Left lung (tissue), 10 donors: ENCODE results near the gene SAPCD2. TPM values are rescaled to one million over a fixed set of nuclear protein-coding genes. Genes with fewer than 3 reads are reported as not detected.

Experiments
- ATAC-seq: fragments of 200-7000 bp; cut with Tn5 transposase; one replicate; pipeline ENCODE4 v1.9.1; 2020; ENCODE audit warnings: moderate library complexity
- DNase-seq, 4 donors: peaks; one replicate each; pipeline ENCODE4 v3.0.0-alpha.2; 2013 to 2020
- H3K27ac ChIP-seq, 2 donors: fragments of 200-600 bp; sonication (generic) in 1 of 2; one replicate each; pipeline versions ENCODE4 v1.5.0 to v1.8.0; 2020 to 2021
- H3K27me3 ChIP-seq, 2 donors: fragments of 200-600 bp; sonication (generic) in 1 of 2; one replicate each; pipeline versions ENCODE4 v1.5.0 to v1.8.0; 2020 to 2021
- H3K36me3 ChIP-seq, 2 donors: fragments of 200-600 bp; sonication (generic) in 1 of 2; one replicate each; pipeline versions ENCODE4 v1.5.0 to v1.8.0; 2020 to 2021
- H3K4me1 ChIP-seq, 2 donors: fragments of 200-600 bp; one replicate each; pipeline ENCODE4 v1.8.0; 2021
- H3K4me3 ChIP-seq, 2 donors: fragments of 200-600 bp; sonication (generic) in 1 of 2; one replicate each; pipeline versions ENCODE4 v1.5.0 to v1.8.0; 2020 to 2021; ENCODE audit warnings: mild to moderate bottlenecking in 1 of 2
- H3K9me3 ChIP-seq, 2 donors: fragments of 200-600 bp; sonication (generic) in 1 of 2; one replicate each; pipeline versions ENCODE4 v1.5.0 to v1.8.0; 2020 to 2021
- intact Hi-C, 2 donors: fragments of 100-400 bp; cut with DNase I; formaldehyde crosslinking; loops; one replicate each; pipeline versions ENCODE4 v1.11.2 to v1.14.2; 2022
- polyA plus RNA-seq, 6 donors: library from polyadenylated mRNA; unstranded; fragments of 120-200 nt; gene quantifications; one replicate each; pipeline ENCODE4 v1.2.1, GENCODE V29; 2013; ENCODE audit not compliant: insufficient read length in 6 of 6
- total RNA-seq, 2 donors: library from RNA; stranded (reverse); fragmentation: NEBNext Ultra II Directional; extraction: Animal tissue kit (Norgen Biotek cat#: 25700); gene quantifications; one replicate each; pipeline ENCODE4 v1.2.1, GENCODE V29; 2021
- TF ChIP-seq, protein P1 (sequence below), 2 donors: fragments of 200-600 bp; sonication (generic) in 1 of 2; IDR thresholded peaks; one replicate each; pipeline versions ENCODE4 v1.5.0 to v1.8.0; 2021; ENCODE audit warnings: antibody characterized with exemption in 2 of 2
- donor health status: DM: no; HTN: yes; CAD: no.
- donor health status: DM: no; HTN: no; CAD: no.

SAPCD2 gene
- total and polyA plus RNA-seq, 8 donors, result 2.7 to 15.1 (median 9.1) TPM

DNA sequence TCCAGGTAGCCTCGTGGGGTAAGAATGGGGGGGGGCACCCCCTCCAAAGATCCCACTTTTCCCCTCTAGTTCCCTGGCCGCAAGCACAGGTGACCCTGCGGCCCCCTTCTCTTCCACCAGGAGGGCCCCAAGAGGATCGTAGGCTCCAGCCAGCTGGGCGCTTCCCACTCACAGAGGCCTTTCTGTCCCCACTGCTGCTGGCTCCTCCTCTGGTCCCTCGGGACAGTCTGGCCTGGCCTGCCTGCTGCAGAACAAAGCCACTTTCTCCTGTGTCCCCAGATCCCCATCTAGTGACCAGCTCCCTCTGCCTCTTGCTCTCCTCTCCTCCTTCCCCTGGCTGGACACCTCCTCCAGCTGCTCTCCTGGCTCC, 534 bp upstream of the SAPCD2 start:
- intact Hi-C loops, result no loop called here
- Histone ChIP-seq H3K4me3 (peak overlapping the region; percentile 29 to 41), H3K9me3 (no peaks in the 10 kb centered on the region), H3K4me1 (peaks cover 11 to 30% of the 10 kb centered on the region in 2 donors), H3K27ac (peak overlapping the region; percentile 53 to 76), H3K27me3 (peaks cover 0 to 21% of the 10 kb centered on the region in 2 donors), H3K36me3 (no peaks in the 10 kb centered on the region)
- DNase-seq (no peak), ATAC-seq (peak; percentile 30)
- TF ChIP-seq, protein P1, sequence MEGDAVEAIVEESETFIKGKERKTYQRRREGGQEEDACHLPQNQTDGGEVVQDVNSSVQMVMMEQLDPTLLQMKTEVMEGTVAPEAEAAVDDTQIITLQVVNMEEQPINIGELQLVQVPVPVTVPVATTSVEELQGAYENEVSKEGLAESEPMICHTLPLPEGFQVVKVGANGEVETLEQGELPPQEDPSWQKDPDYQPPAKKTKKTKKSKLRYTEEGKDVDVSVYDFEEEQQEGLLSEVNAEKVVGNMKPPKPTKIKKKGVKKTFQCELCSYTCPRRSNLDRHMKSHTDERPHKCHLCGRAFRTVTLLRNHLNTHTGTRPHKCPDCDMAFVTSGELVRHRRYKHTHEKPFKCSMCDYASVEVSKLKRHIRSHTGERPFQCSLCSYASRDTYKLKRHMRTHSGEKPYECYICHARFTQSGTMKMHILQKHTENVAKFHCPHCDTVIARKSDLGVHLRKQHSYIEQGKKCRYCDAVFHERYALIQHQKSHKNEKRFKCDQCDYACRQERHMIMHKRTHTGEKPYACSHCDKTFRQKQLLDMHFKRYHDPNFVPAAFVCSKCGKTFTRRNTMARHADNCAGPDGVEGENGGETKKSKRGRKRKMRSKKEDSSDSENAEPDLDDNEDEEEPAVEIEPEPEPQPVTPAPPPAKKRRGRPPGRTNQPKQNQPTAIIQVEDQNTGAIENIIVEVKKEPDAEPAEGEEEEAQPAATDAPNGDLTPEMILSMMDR (IDR thresholded peaks at IDR 0.05), result peak in 1 of 2 donors; percentile 25

DNA sequence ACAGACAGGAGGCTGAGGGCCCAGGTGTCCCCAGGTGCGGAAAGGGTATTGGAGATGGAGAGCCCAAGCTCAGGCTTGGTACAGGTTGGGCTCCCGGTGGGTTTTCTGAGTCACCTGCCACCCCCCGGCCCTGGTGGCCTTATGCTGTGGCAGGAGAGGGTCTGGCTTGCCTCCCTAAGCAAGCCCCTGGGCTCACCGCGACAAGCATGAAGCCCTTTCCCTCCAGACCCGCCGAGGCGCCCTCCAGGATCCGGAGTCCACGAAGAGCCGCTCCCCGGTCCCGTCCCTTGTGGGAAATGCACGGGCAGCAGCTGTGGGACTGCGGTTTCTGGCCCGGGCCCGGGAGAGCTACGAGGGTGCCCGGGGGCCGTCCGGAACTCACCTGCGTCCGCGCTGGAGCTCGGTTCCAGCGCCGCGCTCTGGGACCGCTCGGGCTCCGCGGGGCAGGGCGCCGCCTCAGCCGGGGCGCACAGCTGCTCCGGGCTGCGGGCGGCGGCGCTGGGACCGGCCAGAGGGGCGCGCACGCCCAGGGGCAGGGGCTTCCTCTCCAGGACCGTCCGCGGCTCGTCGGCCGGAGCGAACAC, 757 bp downstream of the SAPCD2 start:
- H3K4me3 ChIP-seq, result peak overlapping the region in 1 of 2 donors; percentile 41
- TF ChIP-seq, protein P1 (IDR thresholded peaks at IDR 0.05), result no peak
- peaks cover 11 to 30% of the 10 kb centered on the region in 2 donors for H3K4me1 ChIP-seq
- H3K27me3 ChIP-seq, result peaks cover 0 to 21% of the 10 kb centered on the region in 2 donors
- ATAC-seq (no peak), DNase-seq (no peak)
- H3K27ac ChIP-seq, result no peak overlapping the region
- no peaks in the 10 kb centered on the region for H3K36me3 ChIP-seq
- H3K9me3 ChIP-seq, result no peaks in the 10 kb centered on the region
- intact Hi-C loops, result loop anchor here in 1 of 2 donors (10.0 kb wide), 1 partner anchor 285 kb away; no protein-coding TSS in a partner anchor

DNA sequence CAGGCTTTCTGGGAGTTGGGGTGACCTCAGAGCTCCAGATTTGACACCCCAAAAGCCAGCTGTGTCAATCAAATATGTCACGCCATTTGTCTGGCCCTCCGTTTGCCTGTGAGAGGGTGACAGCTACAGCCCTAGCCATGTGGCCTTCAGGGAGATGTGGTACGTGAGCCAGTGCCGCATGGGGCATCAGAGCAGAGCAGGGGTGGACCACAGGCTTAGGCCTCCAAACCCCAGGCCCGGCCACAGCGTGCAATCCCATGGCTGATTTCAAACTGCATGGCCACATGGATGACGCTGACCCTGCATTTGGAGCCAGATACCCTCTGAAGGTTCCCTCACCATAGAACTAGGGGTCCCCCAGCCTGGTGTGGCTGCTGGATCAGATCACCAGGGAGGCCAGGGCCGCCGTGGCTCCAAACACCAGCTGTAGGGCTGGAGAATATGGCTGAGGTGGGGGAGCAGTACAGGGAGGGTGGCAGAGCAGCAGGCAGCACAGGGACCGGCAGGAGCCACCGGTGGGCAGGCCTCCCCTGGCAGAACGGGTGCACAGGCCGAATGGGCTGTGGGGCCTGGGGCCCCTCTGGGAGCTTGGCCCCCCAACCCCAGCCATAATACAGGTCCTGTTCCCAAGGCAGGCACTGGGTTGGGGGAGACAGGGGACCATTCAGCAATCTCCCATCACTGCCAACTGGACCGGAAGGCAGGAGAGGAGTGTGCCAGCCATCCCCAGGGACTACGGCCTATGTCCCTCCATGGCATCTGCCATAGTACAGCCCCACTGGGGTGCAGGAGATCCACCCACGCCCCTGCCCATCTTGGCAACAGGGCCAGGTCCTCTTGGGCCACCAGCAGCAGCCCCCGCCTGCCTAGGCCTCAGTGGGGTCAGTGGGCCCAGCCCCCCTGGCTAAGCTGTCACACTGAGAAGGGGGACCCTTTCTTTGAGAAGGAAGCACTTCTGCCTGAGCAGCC, 1.5 kb downstream of the SAPCD2 start:
- Histone ChIP-seq H3K4me1 (peaks cover 11 to 35% of the 10 kb centered on the region in 2 donors), H3K36me3 (no peaks in the 10 kb centered on the region), H3K4me3 (peak overlapping the region in 1 of 2 donors; percentile 41), H3K27ac (no peak overlapping the region), H3K9me3 (no peaks in the 10 kb centered on the region), H3K27me3 (peaks cover 0 to 21% of the 10 kb centered on the region in 2 donors)
- DNase-seq (no peak), ATAC-seq (no peak)
- intact Hi-C loops, result loop anchor here in 1 of 2 donors (10.0 kb wide), 1 partner anchor 284 kb away; no protein-coding TSS in a partner anchor
- TF ChIP-seq, protein P1 (IDR thresholded peaks at IDR 0.05), result no peak

DNA sequence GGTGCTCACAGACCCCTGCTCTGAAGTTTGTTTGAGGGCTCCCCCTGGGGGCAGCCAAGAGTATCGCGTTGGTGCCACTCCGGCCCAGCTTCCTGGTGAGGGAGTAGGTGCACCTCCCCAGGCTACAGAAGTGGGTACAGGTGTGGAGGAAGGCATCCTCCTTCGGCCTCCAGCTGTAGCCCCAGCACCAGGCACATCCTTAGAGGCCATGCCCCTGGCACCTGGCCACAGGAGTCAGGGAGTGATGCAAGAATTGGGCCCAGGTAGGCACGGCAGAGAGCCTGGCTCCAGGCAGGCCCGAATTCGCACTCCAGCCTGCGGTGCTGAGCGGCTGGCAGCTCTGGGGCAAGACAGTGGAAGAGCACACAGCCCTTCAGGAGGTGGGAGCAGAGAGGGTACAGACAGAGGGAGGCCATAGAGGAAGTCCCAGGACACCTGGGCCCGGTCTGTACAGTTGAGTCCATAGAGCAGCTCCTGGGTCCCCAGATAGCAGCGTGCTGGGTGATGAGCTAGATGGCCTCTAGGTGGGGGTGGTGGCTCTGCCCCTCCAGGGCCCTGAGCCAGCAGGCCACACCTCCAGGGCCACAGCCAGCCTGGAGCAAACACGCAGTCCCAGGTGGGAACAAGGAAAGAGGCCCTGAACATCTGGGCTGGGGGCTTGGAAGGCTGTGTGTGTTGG, 2.4 kb downstream of the SAPCD2 start:
- Histone ChIP-seq H3K9me3 (no peaks in the 10 kb centered on the region), H3K4me1 (peaks cover 11 to 37% of the 10 kb centered on the region in 2 donors), H3K27me3 (peaks cover 0 to 21% of the 10 kb centered on the region in 2 donors), H3K36me3 (no peaks in the 10 kb centered on the region), H3K27ac (no peak overlapping the region), H3K4me3 (no peak overlapping the region)
- peak; percentile 62 for ATAC-seq
- TF ChIP-seq, protein P1 (IDR thresholded peaks at IDR 0.05), result peak; percentile 80 to 91
- DNase-seq, result peak in 3 of 4 donors; percentile 81 to 92 (median 85)
- intact Hi-C loops, result loop anchor here in 1 of 2 donors (10.0 kb wide), 1 partner anchor 283 kb away; no protein-coding TSS in a partner anchor
